ENCODE measurements around the gene JOSD1.

DNA sequence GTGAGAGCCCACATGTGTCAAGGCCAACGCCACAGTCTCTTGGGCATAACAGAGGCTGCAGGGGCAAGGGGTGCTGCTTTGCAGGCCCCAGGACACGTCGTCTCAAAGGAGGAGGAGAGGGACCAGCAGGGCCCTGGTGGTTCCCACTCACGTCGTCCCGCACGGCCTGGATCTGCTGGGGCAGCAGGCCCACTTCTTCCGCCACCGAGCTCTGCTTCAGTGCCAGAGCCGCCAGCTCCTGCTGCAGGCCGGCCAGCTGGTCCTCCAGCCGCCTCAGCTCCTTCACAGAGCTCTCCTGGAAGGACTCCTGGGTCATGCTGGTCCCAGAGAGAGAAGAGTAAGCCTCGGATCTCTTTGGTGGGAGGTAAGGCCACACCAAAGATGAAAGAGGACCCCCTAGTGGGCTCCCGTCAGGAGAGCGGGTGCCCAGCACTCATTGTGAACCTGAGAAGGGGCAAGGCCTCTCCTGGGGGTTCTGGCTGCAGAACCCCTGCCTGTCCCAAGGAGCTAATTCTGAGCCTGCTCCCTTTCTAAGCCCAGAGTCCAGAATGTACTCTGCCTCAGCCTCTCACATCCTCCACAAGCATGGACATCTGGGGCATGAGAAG is 39.5 kb upstream of the JOSD1 start:
- TF ChIP-seq, protein P1, sequence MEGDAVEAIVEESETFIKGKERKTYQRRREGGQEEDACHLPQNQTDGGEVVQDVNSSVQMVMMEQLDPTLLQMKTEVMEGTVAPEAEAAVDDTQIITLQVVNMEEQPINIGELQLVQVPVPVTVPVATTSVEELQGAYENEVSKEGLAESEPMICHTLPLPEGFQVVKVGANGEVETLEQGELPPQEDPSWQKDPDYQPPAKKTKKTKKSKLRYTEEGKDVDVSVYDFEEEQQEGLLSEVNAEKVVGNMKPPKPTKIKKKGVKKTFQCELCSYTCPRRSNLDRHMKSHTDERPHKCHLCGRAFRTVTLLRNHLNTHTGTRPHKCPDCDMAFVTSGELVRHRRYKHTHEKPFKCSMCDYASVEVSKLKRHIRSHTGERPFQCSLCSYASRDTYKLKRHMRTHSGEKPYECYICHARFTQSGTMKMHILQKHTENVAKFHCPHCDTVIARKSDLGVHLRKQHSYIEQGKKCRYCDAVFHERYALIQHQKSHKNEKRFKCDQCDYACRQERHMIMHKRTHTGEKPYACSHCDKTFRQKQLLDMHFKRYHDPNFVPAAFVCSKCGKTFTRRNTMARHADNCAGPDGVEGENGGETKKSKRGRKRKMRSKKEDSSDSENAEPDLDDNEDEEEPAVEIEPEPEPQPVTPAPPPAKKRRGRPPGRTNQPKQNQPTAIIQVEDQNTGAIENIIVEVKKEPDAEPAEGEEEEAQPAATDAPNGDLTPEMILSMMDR (IDR thresholded peaks at IDR 0.05; ENCODE audit: poor library complexity): no peak
- TF ChIP-seq EZH2 (IDR thresholded peaks at IDR 0.05; ENCODE audit: borderline replicate concordance) (no peak), EZH2phosphoT487 (IDR thresholded peaks at IDR 0.05; ENCODE audit: low read depth, severe bottlenecking, unreplicated experiment) (no peak)
